Brain microvascular endothelial cell (primary cell): Measurements from ENCODE around the gene FANCB.

Experiments used
- DNase-seq: peaks from one replicate; pipeline ENCODE4 v3.0.0-alpha.2; 2020
- H3K27ac ChIP-seq: fragments of 250-450 bp; sonication (Bioruptor Pico); 2 replicates; pipeline ENCODE4 v1.5.1; 2020; ENCODE audit warnings: mild to moderate bottlenecking, moderate library complexity
- H3K27me3 ChIP-seq: fragments of 250-450 bp; sonication (Bioruptor Pico); replicated peaks from 2 replicates; pipeline ENCODE4 v1.5.1; 2020; ENCODE audit warnings: mild to moderate bottlenecking
- H3K36me3 ChIP-seq: fragments of 250-450 bp; sonication (Bioruptor Pico); replicated peaks from 2 replicates; pipeline ENCODE4 v1.5.1; 2020; ENCODE audit warnings: mild to moderate bottlenecking
- H3K4me3 ChIP-seq: 2 replicates; pipeline ENCODE4 v1.5.1; 2011; ENCODE audit warnings: low read depth, mild to moderate bottlenecking, control low read depth, low read length, moderate library complexity
- in situ Hi-C: cut with HindIII; loops from 2 replicates; pipeline ENCODE4 v1.10.0; 2017; ENCODE audit warnings: low sequenced_read_pairs, low pct_ligation_motif_present
- TF ChIP-seq, protein P1 (sequence below): IDR thresholded peaks from 2 replicates; pipeline ENCODE4 v1.5.1; 2011; ENCODE audit warnings: low read depth, mild to moderate bottlenecking, moderate library complexity, low read length, control low read depth, inconsistent platforms; ENCODE audit errors: missing control alignments

The FANCB gene

DNA sequence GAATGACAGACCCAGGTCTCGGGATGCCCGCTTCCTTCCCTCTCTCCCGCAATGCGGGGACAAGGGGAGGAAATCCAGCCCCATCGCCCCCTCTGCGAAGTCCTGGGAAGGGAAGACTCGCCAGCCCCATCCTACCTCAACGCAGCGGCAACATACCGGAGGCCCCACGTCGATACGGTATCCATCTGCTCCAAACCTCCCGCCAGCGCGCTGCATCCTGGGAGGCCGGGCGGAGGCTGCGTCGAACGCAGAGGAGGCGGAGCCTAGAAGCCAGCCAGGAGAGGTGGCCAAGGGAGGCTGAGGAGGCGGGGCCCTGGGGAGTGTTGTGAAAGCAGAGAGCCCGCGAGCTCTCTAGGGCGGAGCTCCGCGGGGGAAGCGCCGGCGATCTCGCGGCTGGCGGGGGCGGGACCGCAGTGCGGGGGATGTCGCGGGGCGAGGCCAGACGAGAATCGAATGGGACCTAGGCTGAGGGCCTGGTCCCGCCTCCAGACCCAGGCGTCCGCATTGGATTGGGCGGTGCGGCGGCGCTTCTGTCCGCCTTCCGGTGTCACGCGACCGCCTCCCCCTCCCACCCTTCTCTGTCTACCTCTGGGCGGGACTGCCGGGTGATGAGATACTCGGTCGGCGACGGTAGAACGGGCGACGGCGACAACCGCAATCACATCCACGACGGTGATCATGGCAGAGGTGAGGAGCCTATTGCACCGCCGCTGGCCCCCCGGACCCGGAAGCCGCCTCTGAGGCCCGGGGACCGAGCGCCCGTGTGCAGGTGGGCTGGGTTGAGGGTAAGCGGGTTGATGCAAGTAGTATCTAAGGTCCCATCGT lies at the start of gene FANCB, which contains the start of gene MOSPD2:
TSS of gene FANCB (minus strand) at position 219 of the 825 bp plus-strand sequence. CDS start 7,559 bp downstream, outside the sequence.
TSS of gene MOSPD2 (plus strand) at position 571 of the 825 bp plus-strand sequence. CDS start at position 679, 108 bp downstream.
- H3K4me3 ChIP-seq = peak within 1 kb of the TSS; percentile 79
- in situ Hi-C loops = no loop called here
- TF ChIP-seq, protein P1, sequence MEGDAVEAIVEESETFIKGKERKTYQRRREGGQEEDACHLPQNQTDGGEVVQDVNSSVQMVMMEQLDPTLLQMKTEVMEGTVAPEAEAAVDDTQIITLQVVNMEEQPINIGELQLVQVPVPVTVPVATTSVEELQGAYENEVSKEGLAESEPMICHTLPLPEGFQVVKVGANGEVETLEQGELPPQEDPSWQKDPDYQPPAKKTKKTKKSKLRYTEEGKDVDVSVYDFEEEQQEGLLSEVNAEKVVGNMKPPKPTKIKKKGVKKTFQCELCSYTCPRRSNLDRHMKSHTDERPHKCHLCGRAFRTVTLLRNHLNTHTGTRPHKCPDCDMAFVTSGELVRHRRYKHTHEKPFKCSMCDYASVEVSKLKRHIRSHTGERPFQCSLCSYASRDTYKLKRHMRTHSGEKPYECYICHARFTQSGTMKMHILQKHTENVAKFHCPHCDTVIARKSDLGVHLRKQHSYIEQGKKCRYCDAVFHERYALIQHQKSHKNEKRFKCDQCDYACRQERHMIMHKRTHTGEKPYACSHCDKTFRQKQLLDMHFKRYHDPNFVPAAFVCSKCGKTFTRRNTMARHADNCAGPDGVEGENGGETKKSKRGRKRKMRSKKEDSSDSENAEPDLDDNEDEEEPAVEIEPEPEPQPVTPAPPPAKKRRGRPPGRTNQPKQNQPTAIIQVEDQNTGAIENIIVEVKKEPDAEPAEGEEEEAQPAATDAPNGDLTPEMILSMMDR = no peak

DNA sequence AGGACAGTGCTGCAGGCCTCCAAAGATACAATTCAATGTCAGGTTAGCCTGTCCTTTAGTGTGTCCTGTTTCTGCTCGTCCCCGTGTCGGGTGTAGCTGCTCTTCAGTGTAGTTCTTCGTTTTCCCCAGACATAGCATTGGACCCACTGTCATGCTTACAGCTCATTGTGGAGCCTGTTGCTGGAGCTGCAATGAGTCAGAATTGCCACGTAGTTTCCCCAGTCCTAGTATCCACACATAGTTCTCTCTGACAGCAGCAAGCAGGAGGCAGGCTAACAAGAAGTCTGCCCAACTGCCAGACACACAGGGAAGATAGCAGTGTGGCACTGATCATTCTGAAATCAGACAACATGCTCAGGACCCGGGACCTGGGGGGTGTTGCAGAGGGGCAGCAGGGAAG lies 49.6 kb upstream of the FANCB start:
- Histone ChIP-seq H3K4me3 (no peak overlapping the region), H3K27ac (peak overlapping the region; percentile 70), H3K27me3 (no peaks in the 10 kb centered on the region), H3K36me3 (no peaks in the 10 kb centered on the region)
- TF ChIP-seq, protein P1 = peak; percentile 7
- DNase-seq = peak; percentile 88
- in situ Hi-C loops = no loop called here

More for the DNA sequence above, at the start of gene FANCB, which contains the start of gene MOSPD2:
- peak; percentile 90 for DNase-seq
- H3K27me3 ChIP-seq = no peaks in the 10 kb centered on the region
- H3K36me3 ChIP-seq = no peaks in the 10 kb centered on the region
- H3K27ac ChIP-seq = peak within 1 kb of the TSS; percentile 78

DNA sequence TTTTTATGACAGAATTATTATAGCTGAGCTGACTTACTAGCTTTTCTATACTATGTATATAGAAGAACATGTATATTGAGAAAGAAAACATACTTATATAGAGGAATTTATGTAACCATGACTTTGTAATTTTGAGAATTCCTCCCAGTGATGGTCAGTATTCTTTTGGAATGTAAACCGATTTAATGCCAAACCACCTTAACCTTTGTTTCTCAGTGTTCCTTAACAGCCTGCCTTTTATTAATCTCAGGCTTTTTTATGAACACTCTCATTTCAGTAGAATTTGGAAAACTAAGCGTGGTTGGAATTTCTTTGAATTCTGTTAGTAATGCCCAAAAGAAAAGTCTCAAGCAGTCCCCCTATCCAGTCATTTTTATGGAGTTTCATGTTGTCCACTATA lies 47.3 kb upstream of the FANCB start:
- TF ChIP-seq, protein P1 = no peak
- DNase-seq = no peak
- H3K36me3 ChIP-seq = no peaks in the 10 kb centered on the region
- H3K4me3 ChIP-seq = no peak overlapping the region
- in situ Hi-C loops = no loop called here
- peak overlapping the region; percentile 7 for H3K27ac ChIP-seq
- no peaks in the 10 kb centered on the region for H3K27me3 ChIP-seq

DNA sequence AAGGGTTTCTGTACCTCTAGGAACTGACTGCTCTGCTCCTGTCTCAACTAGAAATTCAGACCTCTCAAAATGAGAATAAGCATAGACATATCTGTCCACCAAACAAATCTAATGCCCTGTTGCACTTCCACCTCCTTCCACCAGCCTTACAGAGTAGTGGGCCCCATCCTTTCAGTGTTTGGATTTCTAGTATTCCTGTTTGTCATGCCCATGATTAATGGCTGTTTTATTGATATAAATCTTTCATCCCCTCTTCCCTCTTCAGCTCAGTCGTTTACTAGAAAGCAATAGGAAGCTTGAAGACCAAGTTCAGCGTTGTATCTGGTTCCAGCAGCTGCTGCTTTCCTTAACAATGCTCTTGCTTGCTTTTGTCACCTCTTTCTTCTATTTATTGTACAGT lies 46.5 kb upstream of the FANCB start:
- H3K4me3 ChIP-seq = no peak overlapping the region
- no peak overlapping the region for H3K27ac ChIP-seq
- in situ Hi-C loops = no loop called here
- TF ChIP-seq, protein P1 = no peak
- no peaks in the 10 kb centered on the region for H3K36me3 ChIP-seq
- no peaks in the 10 kb centered on the region for H3K27me3 ChIP-seq
- no peak for DNase-seq

DNA sequence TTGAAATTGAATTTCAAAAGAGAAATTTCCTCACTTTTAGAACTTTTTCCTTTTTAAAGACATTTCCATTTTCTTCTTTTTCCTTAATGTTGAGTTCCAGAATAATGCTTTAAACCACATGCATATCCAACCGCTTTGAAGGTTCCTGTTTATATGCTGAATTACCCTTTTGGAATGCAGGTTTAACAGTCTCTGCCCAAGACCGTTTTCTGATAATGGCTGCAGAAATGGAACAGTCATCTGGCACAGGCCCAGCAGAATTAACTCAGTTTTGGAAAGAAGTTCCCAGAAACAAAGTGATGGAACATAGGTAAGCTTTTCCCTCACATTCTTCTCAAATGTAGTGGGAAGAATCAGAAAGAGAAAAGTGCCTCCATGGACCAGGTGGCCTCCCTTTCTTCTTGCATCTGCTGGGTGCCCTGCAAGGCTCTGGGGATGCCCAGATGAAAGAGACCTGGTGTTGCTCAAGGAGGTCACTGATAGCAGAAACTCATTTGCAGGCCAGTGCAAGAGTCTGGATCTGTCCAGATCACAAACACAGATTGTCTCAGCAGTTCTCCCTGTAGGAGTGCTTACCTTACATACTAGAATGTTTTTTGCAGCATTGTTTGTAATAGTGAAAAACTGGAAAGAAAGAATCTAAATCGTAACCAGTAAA lies 43.3 kb upstream of the FANCB start:
- no peaks in the 10 kb centered on the region for H3K27me3 ChIP-seq
- in situ Hi-C loops = no loop called here
- H3K27ac ChIP-seq = no peak overlapping the region
- no peaks in the 10 kb centered on the region for H3K36me3 ChIP-seq
- DNase-seq = peak; percentile 66
- TF ChIP-seq, protein P1 = no peak
- H3K4me3 ChIP-seq = no peak overlapping the region
